HFFc6 (cell line): ENCODE data around the gene KCP. TPM values are rescaled to one million over a fixed set of nuclear protein-coding genes. Genes with fewer than 3 reads are reported as not detected.

Source experiments
- DNase-seq: peaks from one replicate; pipeline ENCODE4 v3.0.0-alpha.2; 2018
- H3K27ac Mint-ChIP-seq: 2 replicates; pipeline ENCODE4 v1.8.0; 2020; ENCODE audit warnings: mild to moderate bottlenecking, mixed read lengths
- H3K27me3 Mint-ChIP-seq: 2 replicates; pipeline ENCODE4 v1.8.0; 2021; ENCODE audit warnings: mild to moderate bottlenecking, moderate library complexity, mixed read lengths; ENCODE audit not compliant: insufficient read depth
- H3K36me3 Mint-ChIP-seq: 2 replicates; pipeline ENCODE4 v1.8.0; 2021; ENCODE audit warnings: low read depth, mixed read lengths
- H3K4me1 Mint-ChIP-seq: 2 replicates; pipeline ENCODE4 v1.8.0; 2020; ENCODE audit warnings: low read depth, mixed read lengths
- H3K4me3 Mint-ChIP-seq: 2 replicates; pipeline ENCODE4 v1.8.0; 2020; ENCODE audit warnings: mild to moderate bottlenecking, moderate library complexity, mixed read lengths
- H3K9me3 Mint-ChIP-seq: 2 replicates; pipeline ENCODE4 v1.8.0; 2020; ENCODE audit warnings: mild to moderate bottlenecking, mixed read lengths
- CTCF ChIP-seq: fragments of 200-600 bp; sonication (generic); IDR thresholded peaks from 2 replicates; pipeline ENCODE4 v1.5.0; 2021; ENCODE audit warnings: antibody characterized with exemption, mild to moderate bottlenecking
- total RNA-seq, 6 experiments: library from RNA; stranded (reverse); fragmentation: NEBNext Ultra II Directional; extraction: Animal tissue kit (Norgen Biotek cat#: 25700); gene quantifications; 2 replicates in 1 of 6; 3 replicates in 5 of 6; pipeline ENCODE4 v1.2.3, GENCODE V29; 2021

The KCP gene
- total RNA-seq, 6 experiments from 2014 or later = 0.05 to 0.07 TPM; not detected in 4

- Mint-ChIP-seq H3K27me3 (peaks cover 48% of the 10 kb centered on the region), H3K4me3 (peak overlapping the region; percentile 28; the same call in 1 of the 2 replicates), H3K36me3 (peaks cover 22% of the 10 kb centered on the region), H3K9me3 (peaks cover 6% of the 10 kb centered on the region; the same call in 1 of the 2 replicates), H3K4me1 (peaks cover 45% of the 10 kb centered on the region), H3K27ac (peak overlapping the region; percentile 16; the same call in 1 of the 2 replicates)
- TF ChIP-seq CTCF = no peak
- DNase-seq = no peak
These were observed 45.2 kb downstream of the KCP start for GRCh38 chr7:128865303-128865702.

- Mint-ChIP-seq H3K4me1 (peaks cover 52% of the 10 kb centered on the region), H3K27ac (peak overlapping the region; percentile 92), H3K27me3 (peaks cover 54% of the 10 kb centered on the region), H3K4me3 (peak overlapping the region; percentile 97), H3K9me3 (peaks cover 6% of the 10 kb centered on the region; the same call in 1 of the 2 replicates), H3K36me3 (peaks cover 31% of the 10 kb centered on the region)
- TF ChIP-seq CTCF = peak; percentile 79
- DNase-seq = peak; percentile 67
These were observed 47.0 kb downstream of the KCP start for GRCh38 chr7:128863433-128863989.

GRCh38 chr7:128862571-128863432 is 47.7 kb downstream of the KCP start, which contains the start of gene ATP6V1F:
Gene ATP6V1F (plus strand): TSS chr7:128862856. CDS start chr7:128862905, 49 bp downstream.
- peaks cover 50% of the 10 kb centered on the region for H3K27me3 Mint-ChIP-seq
- peak within 1 kb of the TSS; percentile 97 for H3K4me3 Mint-ChIP-seq
- H3K36me3 Mint-ChIP-seq = peaks cover 31% of the 10 kb centered on the region
- peak; percentile 96 for DNase-seq
- peak within 1 kb of the TSS; percentile 92 for H3K27ac Mint-ChIP-seq
- no peak for TF ChIP-seq CTCF
- peaks cover 52% of the 10 kb centered on the region for H3K4me1 Mint-ChIP-seq
- H3K9me3 Mint-ChIP-seq = peaks cover 6% of the 10 kb centered on the region; the same call in 1 of the 2 replicates

- Mint-ChIP-seq H3K9me3 (peaks cover 6% of the 10 kb centered on the region; the same call in 1 of the 2 replicates), H3K4me1 (peaks cover 52% of the 10 kb centered on the region), H3K4me3 (peak overlapping the region; percentile 97), H3K27me3 (peaks cover 50% of the 10 kb centered on the region), H3K36me3 (peaks cover 31% of the 10 kb centered on the region), H3K27ac (peak overlapping the region; percentile 92)
- DNase-seq = no peak
- no peak for TF ChIP-seq CTCF
These were observed 48.4 kb downstream of the KCP start for GRCh38 chr7:128861957-128862570.
